ENCODE measurements around the gene ZSWIM6. TPM values are rescaled to one million over a fixed set of nuclear protein-coding genes. Genes with fewer than 3 reads are reported as not detected.

Gene ZSWIM6
- total and polyA plus RNA-seq, 2 of the 4 experiments (the other 2 are of a cell fraction), result 10.8 to 14.1 TPM

DNA sequence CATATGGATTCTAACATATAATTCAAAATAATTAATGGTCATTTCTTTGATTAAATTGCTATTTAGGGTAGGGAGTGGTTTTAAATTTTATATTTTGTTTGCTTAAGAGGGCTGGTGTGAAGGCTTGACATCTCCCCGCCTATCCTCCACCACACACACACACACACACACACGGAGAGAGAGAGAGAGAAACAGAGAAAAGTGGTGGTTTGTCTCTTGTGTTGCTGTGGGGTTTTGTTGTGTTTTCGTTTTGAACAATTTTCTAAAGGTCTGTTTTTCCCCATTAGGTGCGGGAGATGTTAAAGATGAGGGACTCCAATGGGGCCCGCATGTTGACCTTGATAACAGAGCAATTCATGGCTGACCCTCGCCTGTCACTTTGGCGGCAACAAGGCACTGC, 161.9 kb downstream of the ZSWIM6 start:
- H4K91ac ChIP-seq (ENCODE audit: insufficient read depth, low read depth, low read length), result no peak overlapping the region
- no peaks in the 10 kb centered on the region for H3K4me1 ChIP-seq (ENCODE audit: control insufficient read depth, insufficient read depth, low read length)
- peaks cover 22 to 55% of the 10 kb centered on the region in 2 experiments for H3K79me1 ChIP-seq (ENCODE audit: low read depth in 1 of 2, low read length in 2 of 2)
- in situ Hi-C loops (cut with MboI; ENCODE audit: low sequenced_read_pairs), result no loop called here
- ChIA-PET POLR2A (ENCODE audit: unreplicated experiment) (no interaction called here), CTCF (no interaction called here)
- peaks cover 24% of the 10 kb centered on the region; the same call in 1 of the 2 replicates for H4K20me1 ChIP-seq (ENCODE audit: insufficient read depth, low read length)
- H2BK15ac ChIP-seq (ENCODE audit: low read depth, low read length), result no peak overlapping the region
- H2AK9ac ChIP-seq (replicated peaks; ENCODE audit: low read depth, low read length, poor library complexity), result no peak overlapping the region
- no peak overlapping the region for H4K8ac ChIP-seq (ENCODE audit: low read depth in 2 of 2, low read length in 2 of 2)
- no peak overlapping the region for H2AK5ac ChIP-seq (ENCODE audit: low read depth, low read length)
- no peak overlapping the region for H2BK5ac ChIP-seq (ENCODE audit: low read depth, low read length, poor library complexity, severe bottlenecking)
- no peak overlapping the region for H3K18ac ChIP-seq (ENCODE audit: low read depth, low read length)
- H4K5ac ChIP-seq (ENCODE audit: low read depth, low read length), result no peak overlapping the region
- H3K4ac ChIP-seq (ENCODE audit: low read depth, low read length), result no peak overlapping the region
- no peak for TF ChIP-seq NFE2L2 (IDR thresholded peaks at IDR 0.05; ENCODE audit: low read depth, low read length)
- TF ChIP-seq, protein P1, sequence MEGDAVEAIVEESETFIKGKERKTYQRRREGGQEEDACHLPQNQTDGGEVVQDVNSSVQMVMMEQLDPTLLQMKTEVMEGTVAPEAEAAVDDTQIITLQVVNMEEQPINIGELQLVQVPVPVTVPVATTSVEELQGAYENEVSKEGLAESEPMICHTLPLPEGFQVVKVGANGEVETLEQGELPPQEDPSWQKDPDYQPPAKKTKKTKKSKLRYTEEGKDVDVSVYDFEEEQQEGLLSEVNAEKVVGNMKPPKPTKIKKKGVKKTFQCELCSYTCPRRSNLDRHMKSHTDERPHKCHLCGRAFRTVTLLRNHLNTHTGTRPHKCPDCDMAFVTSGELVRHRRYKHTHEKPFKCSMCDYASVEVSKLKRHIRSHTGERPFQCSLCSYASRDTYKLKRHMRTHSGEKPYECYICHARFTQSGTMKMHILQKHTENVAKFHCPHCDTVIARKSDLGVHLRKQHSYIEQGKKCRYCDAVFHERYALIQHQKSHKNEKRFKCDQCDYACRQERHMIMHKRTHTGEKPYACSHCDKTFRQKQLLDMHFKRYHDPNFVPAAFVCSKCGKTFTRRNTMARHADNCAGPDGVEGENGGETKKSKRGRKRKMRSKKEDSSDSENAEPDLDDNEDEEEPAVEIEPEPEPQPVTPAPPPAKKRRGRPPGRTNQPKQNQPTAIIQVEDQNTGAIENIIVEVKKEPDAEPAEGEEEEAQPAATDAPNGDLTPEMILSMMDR (conservative IDR thresholded peaks at IDR 0.05; ENCODE audit: low read depth, low read length), result no peak
- no peak for TF ChIP-seq BHLHE40 (IDR thresholded peaks at IDR 0.05; ENCODE audit: low read depth, low read length)
- TF ChIP-seq MAZ (IDR thresholded peaks at IDR 0.05; ENCODE audit: borderline replicate concordance, low read depth, low read length), result no peak
- TF ChIP-seq FOS (IDR thresholded peaks at IDR 0.05; ENCODE audit: low read depth, low read length), result no peak
- no peak for TF ChIP-seq POLR2A (IDR thresholded peaks at IDR 0.05; ENCODE audit: low read depth, low read length)
- TF ChIP-seq MXI1 (IDR thresholded peaks at IDR 0.05; ENCODE audit: borderline replicate concordance, low read depth, low read length), result no peak
- no peak for TF ChIP-seq CHD1 (IDR thresholded peaks at IDR 0.05; ENCODE audit: low read depth, low read length)
- TF ChIP-seq RFX5 (IDR thresholded peaks at IDR 0.05; ENCODE audit: low read depth, low read length), result no peak
- TF ChIP-seq, protein P2, sequence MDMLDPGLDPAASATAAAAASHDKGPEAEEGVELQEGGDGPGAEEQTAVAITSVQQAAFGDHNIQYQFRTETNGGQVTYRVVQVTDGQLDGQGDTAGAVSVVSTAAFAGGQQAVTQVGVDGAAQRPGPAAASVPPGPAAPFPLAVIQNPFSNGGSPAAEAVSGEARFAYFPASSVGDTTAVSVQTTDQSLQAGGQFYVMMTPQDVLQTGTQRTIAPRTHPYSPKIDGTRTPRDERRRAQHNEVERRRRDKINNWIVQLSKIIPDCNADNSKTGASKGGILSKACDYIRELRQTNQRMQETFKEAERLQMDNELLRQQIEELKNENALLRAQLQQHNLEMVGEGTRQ (IDR thresholded peaks at IDR 0.05; ENCODE audit: low read depth, low read length), result no peak
- no peak for TF ChIP-seq RAD21 (IDR thresholded peaks at IDR 0.05; ENCODE audit: low read length)
- TF ChIP-seq CEBPB (IDR thresholded peaks at IDR 0.05; ENCODE audit: low read depth, low read length), result no peak
- TF ChIP-seq, protein P3, sequence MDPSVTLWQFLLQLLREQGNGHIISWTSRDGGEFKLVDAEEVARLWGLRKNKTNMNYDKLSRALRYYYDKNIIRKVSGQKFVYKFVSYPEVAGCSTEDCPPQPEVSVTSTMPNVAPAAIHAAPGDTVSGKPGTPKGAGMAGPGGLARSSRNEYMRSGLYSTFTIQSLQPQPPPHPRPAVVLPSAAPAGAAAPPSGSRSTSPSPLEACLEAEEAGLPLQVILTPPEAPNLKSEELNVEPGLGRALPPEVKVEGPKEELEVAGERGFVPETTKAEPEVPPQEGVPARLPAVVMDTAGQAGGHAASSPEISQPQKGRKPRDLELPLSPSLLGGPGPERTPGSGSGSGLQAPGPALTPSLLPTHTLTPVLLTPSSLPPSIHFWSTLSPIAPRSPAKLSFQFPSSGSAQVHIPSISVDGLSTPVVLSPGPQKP (IDR thresholded peaks at IDR 0.05; ENCODE audit: borderline replicate concordance, low read depth, low read length), result no peak
- H3K36me3 ChIP-seq (ENCODE audit: control insufficient read depth, insufficient read depth, low read length), result peaks cover 9% of the 10 kb centered on the region
- no peak overlapping the region for H3K23ac ChIP-seq (ENCODE audit: low read depth, low read length)
- H3K27me3 ChIP-seq (ENCODE audit: control insufficient read depth, insufficient read depth, low read length), result no peaks in the 10 kb centered on the region
- no peak overlapping the region for H3K14ac ChIP-seq (replicated peaks; ENCODE audit: low read depth, low read length)
- BruUV-seq (replicated peaks), result no TSS peak
- no peak overlapping the region for H2BK20ac ChIP-seq (ENCODE audit: low read depth, low read length)
- dilution Hi-C loops (cut with HindIII; ENCODE audit: low sequenced_read_pairs, unreplicated experiment), result no loop called here
- WGBS, 2 experiments (ENCODE audit: extremely low coverage in 2 of 2, insufficient read length in 1 of 2), result 100% methylated on average over 1 of the region's 7 CpGs; no CpG with 5 or more reads in 1 of the 2 experiments
- H2BK120ac ChIP-seq (ENCODE audit: low read depth, low read length), result no peak overlapping the region
- H3K9ac ChIP-seq (ENCODE audit: low read depth, low read length), result no peak overlapping the region
- H3K9me1 ChIP-seq (ENCODE audit: insufficient read depth, low read length), result peaks cover 2% of the 10 kb centered on the region; the same call in 1 of the 2 replicates
- ATAC-seq (ENCODE audit: low read depth), result no peak
- H3K9me3 ChIP-seq (ENCODE audit: control insufficient read depth, insufficient read depth, low read length), result no peaks in the 10 kb centered on the region
- H3K27ac ChIP-seq (ENCODE audit: insufficient read depth, low read length), result no peak overlapping the region
- no peak overlapping the region for H3K4me3 ChIP-seq (ENCODE audit: insufficient read depth, low read depth, low read length)
- H2AFZ ChIP-seq (replicated peaks; ENCODE audit: low read length, poor library complexity), result no peak overlapping the region
- no peak overlapping the region for H3K56ac ChIP-seq (ENCODE audit: extremely low read depth, insufficient read depth, low read length)
- no peak overlapping the region for H3K4me2 ChIP-seq (ENCODE audit: low read depth, low read length)
- DNase-seq, result no peak
- intact Hi-C loops (cut with micrococcal nuclease), result no loop called here
